GM19043 (cell line): ENCODE results near the gene ICAM3.
"Not testable (repeated sequence)": the region's sequence is repeated elsewhere in the genome, so short reads cannot be mapped to it uniquely, and the experiment has no call there.

ENCODE experiments used
- ATAC-seq: cut with Tn5 transposase; IDR thresholded peaks from one replicate; pipeline ENCODE4 v1.9.1; 2021; ENCODE audit warnings: low read depth; ENCODE audit not compliant: unreplicated experiment

Gene ICAM3

GRCh38 chr19:10352764-10353671 lies 13.6 kb upstream of the ICAM3 start:
- ATAC-seq, result no peak

GRCh38 chr19:10346509-10346908 lies 7.1 kb upstream of the ICAM3 start:
- ATAC-seq, result no peak

GRCh38 chr19:10344780-10345179 lies 5.4 kb upstream of the ICAM3 start:
- ATAC-seq, result no peak

GRCh38 chr19:10343495-10343894 lies 4.1 kb upstream of the ICAM3 start:
- no peak for ATAC-seq

GRCh38 chr19:10339977-10340376 lies 553 bp upstream of the ICAM3 start:
- ATAC-seq, result no peak

GRCh38 chr19:10338940-10339339 lies 484 bp downstream of the ICAM3 start:
- no peak for ATAC-seq

GRCh38 chr19:10336725-10337124 lies 2.7 kb downstream of the ICAM3 start:
- not testable (repeated sequence) for ATAC-seq

- ATAC-seq, result no peak
These were observed 4.0 kb downstream of the ICAM3 start for GRCh38 chr19:10335352-10335985.

- no peak for ATAC-seq
These were observed 4.7 kb downstream of the ICAM3 start for GRCh38 chr19:10334588-10335351.

- ATAC-seq, result no peak
These were observed 5.5 kb downstream of the ICAM3 start for GRCh38 chr19:10333758-10334587.

GRCh38 chr19:10332965-10333757 lies 6.3 kb downstream of the ICAM3 start, which contains the start of gene RAVER1:
Gene RAVER1, minus strand, starts transcription at chr19:10333529. Its CDS starts 22 bp downstream, at chr19:10333507.
- ATAC-seq, result peak; percentile 88

- ATAC-seq, result no peak
These were observed 7.1 kb downstream of the ICAM3 start for GRCh38 chr19:10332158-10332964.

GRCh38 chr19:10329555-10329954 lies 9.9 kb downstream of the ICAM3 start:
- ATAC-seq, result no peak

GRCh38 chr19:10328558-10329429 lies 10.6 kb downstream of the ICAM3 start:
- no peak for ATAC-seq

- ATAC-seq, result no peak
These were observed 11.6 kb downstream of the ICAM3 start for GRCh38 chr19:10327793-10328192.

- no peak for ATAC-seq
These were observed 13.7 kb downstream of the ICAM3 start for GRCh38 chr19:10325732-10326131.
